A549 (cell line): Measurements from ENCODE around the gene AMER3. TPM values are rescaled to one million over a fixed set of nuclear protein-coding genes. Genes with fewer than 3 reads are reported as not detected.

Experiments
- ATAC-seq, 2 experiments: fragments of 200-7000 bp in 1 of 2; fragments of >200 bp in 1 of 2; cut with Nextera tagmentation in 1 of 2; cut with Tn5 transposase in 1 of 2; 3 replicates each; pipeline versions ENCODE4 v1.8.0 to v1.9.1; 2018 to 2020; ENCODE audit warnings: mild to moderate bottlenecking in 1 of 2, moderate library complexity in 1 of 2
- CTCF ChIA-PET: fragments of 300-600 bp; sonication (Branson Sonifier 250); formaldehyde crosslinking; extraction: SDS; loops from one replicate; lab custom pipeline; 2021; ENCODE audit warnings: antibody characterized with exemption, inconsistent platforms; lab: Yijun Ruan, JAX
- POLR2A ChIA-PET: fragments of 350-600 bp; formaldehyde crosslinking; extraction: SDS; loops from one replicate; lab custom pipeline; 2021; ENCODE audit warnings: antibody characterized with exemption, inconsistent platforms; lab: Yijun Ruan, JAX
- DNase-seq, 2 experiments: peaks; one replicate each; pipeline versions ENCODE4 v3.0.0 to v3.0.0-alpha.2; 2011 to 2016; ENCODE audit warnings: low read depth in 1 of 2, low spot score in 1 of 2
- FAIRE-seq: peaks from 2 replicates; lab custom pipeline; 2011; peaks lifted over from hg19 to GRCh38; lab: Jason Lieb, UNC
- H3K27ac ChIP-seq, 2 experiments: fragments of >200 bp; sonication (Bioruptor Twin); formaldehyde crosslinking; 3 replicates each; pipeline ENCODE4 v1.5.1; 2016 to 2017
- H3K4me1 ChIP-seq: fragments of >200 bp; sonication (Bioruptor Twin); formaldehyde crosslinking; 3 replicates; pipeline ENCODE4 v1.6.1; 2016
- H3K4me2 ChIP-seq: fragments of >200 bp; sonication (Bioruptor Twin); formaldehyde crosslinking; 3 replicates; pipeline ENCODE4 v1.6.1; 2016
- H3K4me3 ChIP-seq: fragments of >200 bp; sonication (Bioruptor Twin); formaldehyde crosslinking; 3 replicates; pipeline ENCODE4 v1.5.1; 2016
- H3K9me3 ChIP-seq: fragments of >200 bp; sonication (Bioruptor Twin); formaldehyde crosslinking; 3 replicates; pipeline ENCODE4 v1.6.1; 2016
- BHLHE40 ChIP-seq: IDR thresholded peaks from 2 replicates; pipeline ENCODE4 v1.6.1; 2012; ENCODE audit warnings: low read depth, low read length, inconsistent platforms
- CEBPB ChIP-seq, 2 experiments: fragments of >200 bp in 1 of 2; sonication (Bioruptor Twin) in 1 of 2; formaldehyde crosslinking in 1 of 2; IDR thresholded peaks; 2 replicates each; pipeline ENCODE4 v1.6.1; 2012 to 2016
- EP300 ChIP-seq, 2 experiments: fragments of >200 bp; sonication (Bioruptor Twin); formaldehyde crosslinking; IDR thresholded peaks; 2 replicates in 1 of 2; 3 replicates in 1 of 2; pipeline ENCODE4 v1.6.1; 2016 to 2017
- FOSB ChIP-seq: fragments of 250-450 bp; sonication (Bioruptor Pico); IDR thresholded peaks from 2 replicates; pipeline ENCODE4 v1.5.0; 2020; ENCODE audit warnings: mild to moderate bottlenecking, moderate library complexity
- HDAC2 ChIP-seq: fragments of 200-600 bp; sonication (generic); IDR thresholded peaks from 2 replicates; pipeline ENCODE4 v1.6.1; 2016
- HEYL ChIP-seq: fragments of 250-450 bp; sonication (Bioruptor Pico); IDR thresholded peaks from 2 replicates; pipeline ENCODE4 v1.8.0; 2021; ENCODE audit warnings: mild to moderate bottlenecking, moderate library complexity
- KDM1A ChIP-seq: fragments of 200-600 bp; sonication (generic); IDR thresholded peaks from 2 replicates; pipeline ENCODE4 v1.6.1; 2016; ENCODE audit warnings: low read depth, mild to moderate bottlenecking
- KDM5A ChIP-seq: fragments of 200-600 bp; sonication (generic); IDR thresholded peaks from 2 replicates; pipeline ENCODE4 v1.6.1; 2016; ENCODE audit warnings: antibody characterized with exemption, mild to moderate bottlenecking
- MAFK ChIP-seq: fragments of 450-650 bp; IDR thresholded peaks from 2 replicates; pipeline ENCODE4 v1.6.1; 2014; ENCODE audit not compliant: partially characterized antibody
- NPAS2 ChIP-seq: fragments of 250-450 bp; sonication (Bioruptor Pico); IDR thresholded peaks from 2 replicates; pipeline ENCODE4 v1.8.0; 2022; ENCODE audit warnings: mild to moderate bottlenecking, moderate library complexity, borderline replicate concordance
- NR3C1 ChIP-seq: fragments of >200 bp; sonication (Bioruptor Twin); formaldehyde crosslinking; IDR thresholded peaks from 3 replicates; pipeline ENCODE4 v1.6.1; 2017
- PHF8 ChIP-seq: fragments of 200-600 bp; sonication (generic); IDR thresholded peaks from 2 replicates; pipeline ENCODE4 v1.6.1; 2016; ENCODE audit warnings: low read depth, mild to moderate bottlenecking, antibody characterized with exemption, moderate library complexity, borderline replicate concordance
- POLR2AphosphoS2 ChIP-seq: conservative IDR thresholded peaks from 2 replicates; pipeline ENCODE4 v1.6.1; 2012; ENCODE audit warnings: low read length, improper control_type of control experiment, inconsistent platforms
- RCOR1 ChIP-seq: fragments of 150-350 bp; IDR thresholded peaks from 2 replicates; pipeline ENCODE4 v1.6.1; 2014; ENCODE audit warnings: antibody characterized with exemption, low read length, low read depth
- RFX5 ChIP-seq: fragments of 450-650 bp; IDR thresholded peaks from 2 replicates; pipeline ENCODE4 v1.7.1; 2014; ENCODE audit warnings: antibody characterized with exemption, mild to moderate bottlenecking, moderate library complexity
- RNF2 ChIP-seq: fragments of 200-600 bp; sonication (generic); IDR thresholded peaks from 2 replicates; pipeline ENCODE4 v1.6.1; 2016; ENCODE audit warnings: low read depth, mild to moderate bottlenecking, antibody characterized with exemption, moderate library complexity, borderline replicate concordance
- SMC3 ChIP-seq: fragments of >200 bp; sonication (Bioruptor Twin); formaldehyde crosslinking; IDR thresholded peaks from 3 replicates; pipeline ENCODE4 v1.6.1; 2018; ENCODE audit warnings: inconsistent platforms
- SREBF2 ChIP-seq: fragments of 450-650 bp; IDR thresholded peaks from 2 replicates; pipeline ENCODE4 v1.6.1; 2014; ENCODE audit warnings: mild to moderate bottlenecking, moderate library complexity
- TFCP2L1 ChIP-seq: fragments of 250-450 bp; sonication (Bioruptor Pico); IDR thresholded peaks from 2 replicates; pipeline ENCODE4 v1.5.0; 2021; ENCODE audit warnings: mild to moderate bottlenecking
- ZC3H11A ChIP-seq: fragments of 450-650 bp; IDR thresholded peaks from 2 replicates; pipeline ENCODE4 v1.6.1; 2014; ENCODE audit warnings: antibody characterized with exemption, mild to moderate bottlenecking
- ZNF302 ChIP-seq: fragments of 250-450 bp; sonication (Bioruptor Pico); IDR thresholded peaks from 2 replicates; pipeline ENCODE4 v1.9.0; 2021; ENCODE audit warnings: inconsistent platforms, mild to moderate bottlenecking, moderate library complexity
- WGBS: methylation state at CpG from one replicate; pipeline ENCODE4 v1.1.6; 2017; ENCODE audit errors: missing lambda C conversion rate; 5-methylcytosine and 5-hydroxymethylcytosine counted together
- polyA plus RNA-seq, 4 experiments: library from polyadenylated mRNA; depleted of rRNA in 3 of 4; stranded (reverse); fragments of >200 nt; fragmentation: RNase III in 1 of 4; extraction: RNeasy Plus Mini Kit Qiagen cat#74134 plus additional on column Dnase treatment in 1 of 4; gene quantifications; 2 replicates in 3 of 4; 3 replicates in 1 of 4; pipeline ENCODE4 v1.2.3, GENCODE V29; 2011 to 2017
- TF ChIP-seq, protein P1 (sequence below): fragments of >200 bp; sonication (Bioruptor Twin); formaldehyde crosslinking; IDR thresholded peaks from 3 replicates; pipeline ENCODE4 v1.6.1; 2016
- TF ChIP-seq, protein P2 (sequence below): fragments of 200-600 bp; sonication (generic); IDR thresholded peaks from 2 replicates; pipeline ENCODE4 v1.6.1; 2016; ENCODE audit warnings: antibody characterized with exemption, mild to moderate bottlenecking, moderate library complexity
- TF ChIP-seq, protein P3 (sequence below): fragments of >200 bp; sonication (Bioruptor Twin); formaldehyde crosslinking; IDR thresholded peaks from 3 replicates; pipeline ENCODE4 v1.5.1; 2016
- TF ChIP-seq, protein P4 (sequence below): IDR thresholded peaks from 2 replicates; pipeline ENCODE4 v1.6.1; 2012; ENCODE audit warnings: low read depth, borderline replicate concordance

Gene AMER3
- polyA plus RNA-seq, 2 of the 4 experiments (the other 2 are of a cell fraction) = not detected

DNA sequence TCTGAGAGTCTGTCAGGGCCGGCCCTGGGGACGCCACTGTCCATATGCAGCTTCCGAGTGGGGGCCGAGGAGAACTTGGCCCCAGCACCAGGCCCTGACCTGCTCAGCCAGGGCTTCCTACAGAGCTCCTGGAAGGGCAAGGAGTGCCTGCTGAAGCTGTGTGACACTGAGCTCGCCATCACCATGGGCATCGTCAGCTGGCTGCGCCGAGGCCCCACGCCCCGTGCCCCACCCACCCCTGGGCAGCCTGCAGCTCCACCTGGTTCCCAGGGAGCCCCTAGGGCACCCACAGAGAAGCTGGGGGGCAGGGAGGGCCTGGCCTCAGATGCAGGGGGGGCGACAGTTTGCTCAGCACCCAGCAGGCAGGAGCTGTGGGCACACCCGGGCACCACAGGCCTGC lies 8.1 kb downstream of the AMER3 start:
- ChIA-PET POLR2A (no interaction called here), CTCF (interaction anchor here (0.8 to 2.5 kb wide), 2 partner anchors 34 to 110 kb away, joined by 3 to 7 read pairs; no protein-coding TSS in a partner anchor)
- Histone ChIP-seq H3K4me2 (no peak overlapping the region), H3K27ac (no peak overlapping the region), H3K4me3 (no peak overlapping the region), H3K4me1 (no peaks in the 10 kb centered on the region), H3K9me3 (no peaks in the 10 kb centered on the region)
- ATAC-seq (no peak), FAIRE-seq (no peak), DNase-seq (no peak)
- WGBS = 60% methylated on average over 1 of the region's 12 CpGs
- no peak for TF ChIP-seq HEYL
- no peak for TF ChIP-seq RFX5
- TF ChIP-seq EP300 (IDR thresholded peaks at IDR 0.05) = no peak
- no peak for TF ChIP-seq RCOR1
- TF ChIP-seq NPAS2 (CRISPR knock-in tag) = no peak
- no peak for TF ChIP-seq SMC3
- TF ChIP-seq RNF2 = no peak
- no peak for TF ChIP-seq MAFK
- no peak for TF ChIP-seq NR3C1
- no peak for TF ChIP-seq FOSB (CRISPR knock-in tag)
- no peak for TF ChIP-seq ZC3H11A
- TF ChIP-seq ZNF302 (CRISPR knock-in tag) = no peak

DNA sequence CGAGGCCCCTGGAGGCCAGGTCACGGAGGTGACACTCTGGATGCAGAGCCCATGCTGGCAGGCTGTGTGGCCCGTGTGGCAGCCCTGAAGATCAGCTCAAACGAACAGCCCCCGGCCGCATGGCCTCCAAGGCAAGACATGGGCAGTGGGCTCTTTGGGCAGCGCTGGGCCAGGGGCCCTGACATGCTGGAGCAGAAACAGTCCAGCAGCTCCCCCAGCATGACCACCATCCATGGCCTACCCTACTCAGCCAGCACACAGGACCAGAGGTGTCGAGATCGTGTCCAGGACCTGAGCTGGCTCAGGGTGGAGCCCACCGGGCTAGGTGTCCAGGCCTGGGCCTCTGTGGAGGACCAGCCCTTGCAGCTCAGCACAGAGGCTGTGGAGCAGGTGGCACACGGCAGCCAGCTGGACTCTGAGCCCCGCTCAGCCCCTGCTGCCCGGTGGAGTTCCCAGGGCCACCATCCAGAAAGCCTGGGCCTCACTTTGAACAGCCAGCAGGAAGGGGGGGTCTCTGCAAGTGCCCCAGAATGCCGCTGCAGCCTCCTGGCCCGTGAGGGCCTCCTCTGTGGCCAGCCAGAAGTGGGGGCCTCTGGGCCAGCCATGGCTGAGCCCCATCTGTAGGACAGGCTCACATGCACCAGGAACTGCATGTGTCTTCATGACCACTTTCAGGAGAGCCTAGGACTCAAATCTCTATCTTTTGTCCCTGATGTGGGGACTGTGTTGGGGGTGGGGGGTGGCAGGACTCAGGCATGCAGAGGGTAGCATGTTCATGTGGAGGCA lies 8.9 kb downstream of the AMER3 start:
- Histone ChIP-seq H3K9me3 (no peaks in the 10 kb centered on the region), H3K4me2 (no peak overlapping the region), H3K27ac (no peak overlapping the region), H3K4me1 (no peaks in the 10 kb centered on the region), H3K4me3 (no peak overlapping the region)
- POLR2A ChIA-PET = no interaction called here
- 40% methylated on average over 8 of the region's 15 CpGs for WGBS
- DNase-seq (no peak), FAIRE-seq (no peak), ATAC-seq (no peak)
- TF ChIP-seq HDAC2 = no peak
- TF ChIP-seq, protein P1, sequence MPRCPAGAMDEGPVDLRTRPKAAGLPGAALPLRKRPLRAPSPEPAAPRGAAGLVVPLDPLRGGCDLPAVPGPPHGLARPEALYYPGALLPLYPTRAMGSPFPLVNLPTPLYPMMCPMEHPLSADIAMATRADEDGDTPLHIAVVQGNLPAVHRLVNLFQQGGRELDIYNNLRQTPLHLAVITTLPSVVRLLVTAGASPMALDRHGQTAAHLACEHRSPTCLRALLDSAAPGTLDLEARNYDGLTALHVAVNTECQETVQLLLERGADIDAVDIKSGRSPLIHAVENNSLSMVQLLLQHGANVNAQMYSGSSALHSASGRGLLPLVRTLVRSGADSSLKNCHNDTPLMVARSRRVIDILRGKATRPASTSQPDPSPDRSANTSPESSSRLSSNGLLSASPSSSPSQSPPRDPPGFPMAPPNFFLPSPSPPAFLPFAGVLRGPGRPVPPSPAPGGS = no peak
- TF ChIP-seq, protein P2, sequence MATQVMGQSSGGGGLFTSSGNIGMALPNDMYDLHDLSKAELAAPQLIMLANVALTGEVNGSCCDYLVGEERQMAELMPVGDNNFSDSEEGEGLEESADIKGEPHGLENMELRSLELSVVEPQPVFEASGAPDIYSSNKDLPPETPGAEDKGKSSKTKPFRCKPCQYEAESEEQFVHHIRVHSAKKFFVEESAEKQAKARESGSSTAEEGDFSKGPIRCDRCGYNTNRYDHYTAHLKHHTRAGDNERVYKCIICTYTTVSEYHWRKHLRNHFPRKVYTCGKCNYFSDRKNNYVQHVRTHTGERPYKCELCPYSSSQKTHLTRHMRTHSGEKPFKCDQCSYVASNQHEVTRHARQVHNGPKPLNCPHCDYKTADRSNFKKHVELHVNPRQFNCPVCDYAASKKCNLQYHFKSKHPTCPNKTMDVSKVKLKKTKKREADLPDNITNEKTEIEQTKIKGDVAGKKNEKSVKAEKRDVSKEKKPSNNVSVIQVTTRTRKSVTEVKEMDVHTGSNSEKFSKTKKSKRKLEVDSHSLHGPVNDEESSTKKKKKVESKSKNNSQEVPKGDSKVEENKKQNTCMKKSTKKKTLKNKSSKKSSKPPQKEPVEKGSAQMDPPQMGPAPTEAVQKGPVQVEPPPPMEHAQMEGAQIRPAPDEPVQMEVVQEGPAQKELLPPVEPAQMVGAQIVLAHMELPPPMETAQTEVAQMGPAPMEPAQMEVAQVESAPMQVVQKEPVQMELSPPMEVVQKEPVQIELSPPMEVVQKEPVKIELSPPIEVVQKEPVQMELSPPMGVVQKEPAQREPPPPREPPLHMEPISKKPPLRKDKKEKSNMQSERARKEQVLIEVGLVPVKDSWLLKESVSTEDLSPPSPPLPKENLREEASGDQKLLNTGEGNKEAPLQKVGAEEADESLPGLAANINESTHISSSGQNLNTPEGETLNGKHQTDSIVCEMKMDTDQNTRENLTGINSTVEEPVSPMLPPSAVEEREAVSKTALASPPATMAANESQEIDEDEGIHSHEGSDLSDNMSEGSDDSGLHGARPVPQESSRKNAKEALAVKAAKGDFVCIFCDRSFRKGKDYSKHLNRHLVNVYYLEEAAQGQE = no peak
- TF ChIP-seq PHF8 = no peak
- no peak for TF ChIP-seq TFCP2L1 (CRISPR knock-in tag)
- no peak for TF ChIP-seq CEBPB (IDR thresholded peaks at IDR 0.05)
- TF ChIP-seq KDM1A = no peak
- no peak for TF ChIP-seq FOSB (CRISPR knock-in tag)
- TF ChIP-seq NR3C1 = no peak
- no peak for TF ChIP-seq ZC3H11A
- no peak for TF ChIP-seq POLR2AphosphoS2
- TF ChIP-seq BHLHE40 = no peak
- TF ChIP-seq, protein P3, sequence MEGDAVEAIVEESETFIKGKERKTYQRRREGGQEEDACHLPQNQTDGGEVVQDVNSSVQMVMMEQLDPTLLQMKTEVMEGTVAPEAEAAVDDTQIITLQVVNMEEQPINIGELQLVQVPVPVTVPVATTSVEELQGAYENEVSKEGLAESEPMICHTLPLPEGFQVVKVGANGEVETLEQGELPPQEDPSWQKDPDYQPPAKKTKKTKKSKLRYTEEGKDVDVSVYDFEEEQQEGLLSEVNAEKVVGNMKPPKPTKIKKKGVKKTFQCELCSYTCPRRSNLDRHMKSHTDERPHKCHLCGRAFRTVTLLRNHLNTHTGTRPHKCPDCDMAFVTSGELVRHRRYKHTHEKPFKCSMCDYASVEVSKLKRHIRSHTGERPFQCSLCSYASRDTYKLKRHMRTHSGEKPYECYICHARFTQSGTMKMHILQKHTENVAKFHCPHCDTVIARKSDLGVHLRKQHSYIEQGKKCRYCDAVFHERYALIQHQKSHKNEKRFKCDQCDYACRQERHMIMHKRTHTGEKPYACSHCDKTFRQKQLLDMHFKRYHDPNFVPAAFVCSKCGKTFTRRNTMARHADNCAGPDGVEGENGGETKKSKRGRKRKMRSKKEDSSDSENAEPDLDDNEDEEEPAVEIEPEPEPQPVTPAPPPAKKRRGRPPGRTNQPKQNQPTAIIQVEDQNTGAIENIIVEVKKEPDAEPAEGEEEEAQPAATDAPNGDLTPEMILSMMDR = no peak
- TF ChIP-seq SMC3 = no peak
- TF ChIP-seq, protein P4, sequence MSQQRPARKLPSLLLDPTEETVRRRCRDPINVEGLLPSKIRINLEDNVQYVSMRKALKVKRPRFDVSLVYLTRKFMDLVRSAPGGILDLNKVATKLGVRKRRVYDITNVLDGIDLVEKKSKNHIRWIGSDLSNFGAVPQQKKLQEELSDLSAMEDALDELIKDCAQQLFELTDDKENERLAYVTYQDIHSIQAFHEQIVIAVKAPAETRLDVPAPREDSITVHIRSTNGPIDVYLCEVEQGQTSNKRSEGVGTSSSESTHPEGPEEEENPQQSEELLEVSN = no peak
- TF ChIP-seq EP300 (IDR thresholded peaks at IDR 0.05) = no peak
- no peak for TF ChIP-seq KDM5A
- no peak for TF ChIP-seq SREBF2
- TF ChIP-seq, all 56 proteins: peak for 0
- CTCF ChIA-PET = interaction anchor here (2.5 kb wide), 1 partner anchor 110 kb away, joined by 7 read pairs; no protein-coding TSS in a partner anchor
